RWPE1 (cell line): ENCODE measurements around the gene VPS18.

Experiments
- CTCF ChIA-PET: fragments of 350-600 bp; sonication (Branson Sonifier 250); formaldehyde crosslinking; extraction: SDS; loops from one replicate; lab custom pipeline; 2021; lab: Yijun Ruan, JAX
- POLR2A ChIA-PET: fragments of 400-600 bp; formaldehyde crosslinking; extraction: SDS; loops from one replicate; lab custom pipeline; 2020; ENCODE audit warnings: antibody characterized with exemption; ENCODE audit not compliant: low non-redundant PET; lab: Yijun Ruan, JAX
- DNase-seq: peaks from one replicate; pipeline ENCODE4 v3.0.0; 2012; ENCODE audit warnings: low spot score
- H3K27ac ChIP-seq: fragments of 450-650 bp; 2 replicates; pipeline ENCODE4 v1.5.1; 2017
- CTCF ChIP-seq: fragments of 450-650 bp; conservative IDR thresholded peaks from 2 replicates; pipeline ENCODE4 v1.5.1; 2017; ENCODE audit warnings: low read depth, mild to moderate bottlenecking

The VPS18 gene

GRCh38 chr15:40941528-40942336, 47.5 kb downstream of the VPS18 start:
- H3K27ac ChIP-seq, result peak overlapping the region; percentile 39
- ChIA-PET CTCF (interaction anchor here (0.5 to 2.9 kb wide), 41 partner anchors 9 to 489 kb away, joined by 3 to 30 read pairs (median 4); partner anchors contain the start of genes CHAC1, DLL4 and RMDN3), POLR2A (interaction anchor here (0.6 to 1.6 kb wide), 7 partner anchors 11 to 129 kb away, joined by 3 to 5 read pairs (median 4); partner anchors contain the start of gene CHAC1)
- peak; percentile 80 for DNase-seq
- TF ChIP-seq CTCF, result peak; percentile 99

GRCh38 chr15:40942337-40942854, 48.1 kb downstream of the VPS18 start:
- ChIA-PET POLR2A (interaction anchor here (1.6 kb wide), 1 partner anchor 10 kb away, joined by 3 read pairs; the partner anchor contains the start of gene CHAC1), CTCF (interaction anchor here (0.6 to 2.9 kb wide), 17 partner anchors 12 to 451 kb away, joined by 3 to 30 read pairs (median 5); partner anchors contain the start of genes CHAC1, DLL4 and RMDN3)
- DNase-seq, result no peak
- peak overlapping the region; percentile 39 for H3K27ac ChIP-seq
- TF ChIP-seq CTCF, result no peak

- ChIA-PET CTCF (interaction anchor here (0.8 to 2.9 kb wide), 12 partner anchors 12 to 188 kb away, joined by 3 to 30 read pairs (median 5); partner anchors contain the start of genes CHAC1, DLL4 and RMDN3), POLR2A (interaction anchor here (1.6 kb wide), 1 partner anchor 10 kb away, joined by 3 read pairs; the partner anchor contains the start of gene CHAC1)
- TF ChIP-seq CTCF, result no peak
- H3K27ac ChIP-seq, result no peak overlapping the region
- no peak for DNase-seq
These were observed 48.6 kb downstream of the VPS18 start for GRCh38 chr15:40942878-40943277.

GRCh38 chr15:40943764-40944365, 49.6 kb downstream of the VPS18 start:
- DNase-seq, result no peak
- POLR2A ChIA-PET, result no interaction called here
- CTCF ChIA-PET, result interaction anchor here (0.7 kb wide), 1 partner anchor 53 kb away, joined by 3 read pairs; no protein-coding TSS in a partner anchor
- H3K27ac ChIP-seq, result no peak overlapping the region
- no peak for TF ChIP-seq CTCF

- ChIA-PET CTCF (no interaction called here), POLR2A (no interaction called here)
- TF ChIP-seq CTCF, result no peak
- no peak overlapping the region for H3K27ac ChIP-seq
- no peak for DNase-seq
These were observed 50.5 kb downstream of the VPS18 start for GRCh38 chr15:40944510-40945296.
